GM21390 (cell line): ENCODE measurements around the gene SPATA31D1.

Source experiments
- ATAC-seq: cut with Tn5 transposase; IDR thresholded peaks from one replicate; pipeline ENCODE4 v1.9.1; 2021; ENCODE audit not compliant: unreplicated experiment

Gene SPATA31D1

GRCh38 chr9:82020331-82020730 is 31.8 kb downstream of the SPATA31D1 start:
- no peak for ATAC-seq

GRCh38 chr9:82021198-82021597 is 32.6 kb downstream of the SPATA31D1 start:
- ATAC-seq: no peak

GRCh38 chr9:82022121-82022520 is 33.5 kb downstream of the SPATA31D1 start:
- ATAC-seq: no peak

GRCh38 chr9:82024908-82025307 is 36.3 kb downstream of the SPATA31D1 start:
- ATAC-seq: no peak

- no peak for ATAC-seq
Measured at GRCh38 chr9:82031538-82032280, 43.1 kb downstream of the SPATA31D1 start.

GRCh38 chr9:82034956-82035731 is 46.6 kb downstream of the SPATA31D1 start:
- ATAC-seq: no peak

GRCh38 chr9:82036086-82036485 is 47.5 kb downstream of the SPATA31D1 start:
- ATAC-seq: no peak

GRCh38 chr9:82037126-82037525 is 48.6 kb downstream of the SPATA31D1 start:
- ATAC-seq: no peak

- ATAC-seq: no peak
Measured at GRCh38 chr9:82038897-82039296, 50.3 kb downstream of the SPATA31D1 start.
